OCI-LY7 (cell line): ENCODE results near the gene ROCK2. TPM values are rescaled to one million over a fixed set of nuclear protein-coding genes. Genes with fewer than 3 reads are reported as not detected.

ENCODE experiments used
- BruUV-seq: library from RNA; stranded (reverse); fragments of 400-500 nt; replicated peaks from 2 replicates; lab custom pipeline; 2021; lab: Mats Ljungman, UMichigan
- CTCF ChIA-PET: fragments of 300-600 bp; sonication (Branson Sonifier 250); formaldehyde crosslinking; loops from one replicate; lab custom pipeline; 2022; ENCODE audit warnings: antibody characterized with exemption; ENCODE audit not compliant: unreplicated experiment; lab: Charles Lee
- POLR2A ChIA-PET: fragments of 300-600 bp; sonication (Branson Sonifier 250); formaldehyde crosslinking; loops from one replicate; lab custom pipeline; 2022; ENCODE audit warnings: antibody characterized with exemption; lab: Charles Lee
- DNase-seq: peaks from one replicate; pipeline ENCODE4 v3.0.0-alpha.2; 2015; ENCODE audit warnings: low spot score
- H2AFZ ChIP-seq: fragments of 200-600 bp; sonication (generic), shearing (Covaris generic); 2 replicates; pipeline ENCODE4 v1.6.1; 2014; ENCODE audit warnings: mild to moderate bottlenecking, antibody characterized with exemption, low read length, moderate library complexity
- H3K27ac ChIP-seq: fragments of 200-600 bp; sonication (generic); 2 replicates; pipeline ENCODE4 v1.5.1; 2014; ENCODE audit warnings: mixed run types, low read depth, mild to moderate bottlenecking, moderate library complexity, low read length, inconsistent platforms; ENCODE audit not compliant: poor library complexity, severe bottlenecking
- H3K36me3 ChIP-seq: fragments of 200-600 bp; sonication (generic); 2 replicates; pipeline ENCODE4 v1.6.1; 2014; ENCODE audit warnings: mild to moderate bottlenecking, antibody characterized with exemption, low read length, moderate library complexity, mixed read lengths; ENCODE audit not compliant: insufficient read depth
- H3K4me1 ChIP-seq: fragments of 200-600 bp; sonication (generic); 2 replicates; pipeline ENCODE4 v1.5.1; 2014; ENCODE audit warnings: mild to moderate bottlenecking, low read length; ENCODE audit not compliant: insufficient read depth, poor library complexity, severe bottlenecking
- H3K4me2 ChIP-seq: fragments of 200-600 bp; sonication (generic); 2 replicates; pipeline ENCODE4 v1.6.1; 2014; ENCODE audit warnings: mild to moderate bottlenecking, low read length
- H3K4me3 ChIP-seq: fragments of 200-600 bp; sonication (generic); 2 replicates; pipeline ENCODE4 v1.5.1; 2014; ENCODE audit warnings: mild to moderate bottlenecking, low read depth, low read length; ENCODE audit not compliant: poor library complexity, severe bottlenecking
- H3K79me2 ChIP-seq: fragments of 200-600 bp; sonication (generic); 2 replicates; pipeline ENCODE4 v1.6.1; 2016; ENCODE audit warnings: low read depth, mild to moderate bottlenecking, low read length, moderate library complexity, mixed read lengths; ENCODE audit not compliant: insufficient read depth
- H3K9me2 ChIP-seq: fragments of 200-600 bp; sonication (generic); 2 replicates; pipeline ENCODE4 v1.6.1; 2016; ENCODE audit warnings: mild to moderate bottlenecking, low read length, mixed read lengths; ENCODE audit not compliant: insufficient read depth
- H3K9me3 ChIP-seq: fragments of 200-600 bp; sonication (generic); 2 replicates; pipeline ENCODE4 v1.6.1; 2014; ENCODE audit warnings: mild to moderate bottlenecking, mixed run types, low read length, mixed read lengths
- H4K20me1 ChIP-seq: fragments of 200-600 bp; sonication (generic); 2 replicates; pipeline ENCODE4 v1.6.1; 2014; ENCODE audit warnings: mild to moderate bottlenecking, antibody characterized with exemption, low read length, moderate library complexity, mixed read lengths; ENCODE audit not compliant: insufficient read depth
- EZH2phosphoT487 ChIP-seq: fragments of 200-600 bp; sonication (generic); IDR thresholded peaks from 2 replicates; pipeline ENCODE4 v1.6.1; 2018; ENCODE audit warnings: low read depth, borderline replicate concordance, mild to moderate bottlenecking, mixed run types, antibody characterized with exemption, low read length, moderate library complexity, mixed read lengths
- intact Hi-C: fragments of 100-400 bp; cut with micrococcal nuclease; formaldehyde crosslinking; loops from one replicate; pipeline ENCODE4 v1.10.0; 2022; ENCODE audit not compliant: unreplicated experiment
- total RNA-seq, 2 experiments: library from RNA; depleted of rRNA in 1 of 2; stranded (reverse); fragments of >200 nt in 1 of 2; shearing (Covaris generic) in 1 of 2; gene quantifications; 2 replicates each; pipeline ENCODE4 v1.2.3, GENCODE V29; 2014 to 2022
- TF ChIP-seq, protein P1 (sequence below): fragments of 200-600 bp; sonication (generic); conservative IDR thresholded peaks from 2 replicates; pipeline ENCODE4 v1.5.1; 2014; ENCODE audit warnings: mild to moderate bottlenecking, antibody characterized with exemption, low read length, moderate library complexity, mixed read lengths

The ROCK2 gene
- total RNA-seq, 2 experiments from 2014 or later, result 12.4 to 21.0 TPM

DNA sequence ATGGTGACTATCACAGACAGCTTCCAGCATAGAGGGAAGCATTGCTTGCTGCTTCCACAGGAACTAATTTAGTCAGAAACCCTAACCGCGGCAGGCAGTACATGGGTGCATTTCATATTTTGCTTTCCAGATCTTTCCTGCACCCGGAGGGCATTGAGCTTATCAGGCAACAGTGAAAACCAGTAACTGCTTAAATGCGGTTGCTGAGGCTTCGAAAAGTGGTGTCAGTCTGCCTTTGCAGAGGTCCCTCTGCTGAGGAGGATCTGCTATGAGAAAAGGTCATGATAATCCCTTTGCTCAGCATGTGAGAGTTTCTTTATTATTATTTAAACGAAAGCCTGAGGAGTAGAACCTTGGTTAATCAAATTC is 44.6 kb upstream of the ROCK2 start:
- intact Hi-C loops, result no loop called here
- H3K36me3 ChIP-seq, result no peaks in the 10 kb centered on the region
- DNase-seq, result no peak
- no peaks in the 10 kb centered on the region for H4K20me1 ChIP-seq
- ChIA-PET POLR2A (no interaction called here), CTCF (no interaction called here)
- H3K79me2 ChIP-seq, result no peaks in the 10 kb centered on the region
- no peaks in the 10 kb centered on the region for H3K9me2 ChIP-seq
- no peaks in the 10 kb centered on the region for H3K4me1 ChIP-seq
- no peaks in the 10 kb centered on the region for H3K9me3 ChIP-seq
- H3K4me2 ChIP-seq, result no peak overlapping the region
- H3K4me3 ChIP-seq, result no peak overlapping the region
- no peak for TF ChIP-seq EZH2phosphoT487
- TF ChIP-seq, protein P1, sequence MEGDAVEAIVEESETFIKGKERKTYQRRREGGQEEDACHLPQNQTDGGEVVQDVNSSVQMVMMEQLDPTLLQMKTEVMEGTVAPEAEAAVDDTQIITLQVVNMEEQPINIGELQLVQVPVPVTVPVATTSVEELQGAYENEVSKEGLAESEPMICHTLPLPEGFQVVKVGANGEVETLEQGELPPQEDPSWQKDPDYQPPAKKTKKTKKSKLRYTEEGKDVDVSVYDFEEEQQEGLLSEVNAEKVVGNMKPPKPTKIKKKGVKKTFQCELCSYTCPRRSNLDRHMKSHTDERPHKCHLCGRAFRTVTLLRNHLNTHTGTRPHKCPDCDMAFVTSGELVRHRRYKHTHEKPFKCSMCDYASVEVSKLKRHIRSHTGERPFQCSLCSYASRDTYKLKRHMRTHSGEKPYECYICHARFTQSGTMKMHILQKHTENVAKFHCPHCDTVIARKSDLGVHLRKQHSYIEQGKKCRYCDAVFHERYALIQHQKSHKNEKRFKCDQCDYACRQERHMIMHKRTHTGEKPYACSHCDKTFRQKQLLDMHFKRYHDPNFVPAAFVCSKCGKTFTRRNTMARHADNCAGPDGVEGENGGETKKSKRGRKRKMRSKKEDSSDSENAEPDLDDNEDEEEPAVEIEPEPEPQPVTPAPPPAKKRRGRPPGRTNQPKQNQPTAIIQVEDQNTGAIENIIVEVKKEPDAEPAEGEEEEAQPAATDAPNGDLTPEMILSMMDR, result no peak
- BruUV-seq, result no TSS peak
- H2AFZ ChIP-seq, result no peak overlapping the region
- H3K27ac ChIP-seq, result no peak overlapping the region

DNA sequence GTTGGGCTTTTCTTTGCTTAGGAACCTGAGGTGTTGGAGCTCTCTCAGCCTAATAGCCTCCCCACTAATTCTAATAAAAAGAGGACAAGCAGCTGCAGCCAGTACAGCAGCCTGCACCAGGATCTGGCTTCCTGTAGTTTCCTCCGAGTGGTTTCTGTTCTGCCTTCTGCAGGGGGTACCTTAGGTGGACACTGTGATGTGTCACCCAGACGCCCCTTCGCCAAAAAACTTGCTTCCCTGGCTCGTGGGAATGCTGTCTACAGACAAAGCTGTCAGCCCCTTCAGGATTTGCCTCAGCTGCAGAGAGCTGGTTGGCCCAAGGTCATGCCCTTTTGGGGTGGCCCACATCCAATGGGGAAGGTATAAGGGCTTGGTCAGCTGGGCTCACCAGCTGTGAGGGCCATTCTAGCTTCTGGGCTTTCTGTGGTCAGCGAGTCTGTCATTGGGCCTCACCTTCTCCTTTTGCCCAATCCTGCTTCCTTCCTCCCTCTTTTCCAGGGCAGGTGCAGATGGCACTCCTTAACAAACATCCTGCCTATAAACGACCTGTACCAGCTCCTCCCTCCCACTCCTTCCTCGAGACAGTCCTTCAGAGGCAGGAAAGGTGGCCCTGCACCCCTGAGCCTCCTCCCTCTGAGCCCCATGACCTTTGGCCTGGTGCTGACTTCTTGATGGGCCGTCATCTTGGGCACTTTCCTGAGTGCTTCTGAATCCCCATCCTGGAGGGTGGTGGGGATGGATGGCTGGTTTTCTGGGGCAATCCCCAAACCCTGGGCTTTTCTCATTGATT is 44.0 kb upstream of the ROCK2 start:
- no peaks in the 10 kb centered on the region for H3K4me1 ChIP-seq
- ChIA-PET POLR2A (interaction anchor here (0.6 to 1.0 kb wide), 3 partner anchors 11 to 1446 kb away, joined by 3 to 4 read pairs (median 3); no protein-coding TSS in a partner anchor), CTCF (no interaction called here)
- TF ChIP-seq EZH2phosphoT487, result no peak
- TF ChIP-seq, protein P1, result no peak
- no peaks in the 10 kb centered on the region for H3K9me3 ChIP-seq
- DNase-seq, result no peak
- H3K4me3 ChIP-seq, result no peak overlapping the region
- no peak overlapping the region for H2AFZ ChIP-seq
- H3K4me2 ChIP-seq, result no peak overlapping the region
- BruUV-seq, result no TSS peak
- H4K20me1 ChIP-seq, result no peaks in the 10 kb centered on the region
- no peak overlapping the region for H3K27ac ChIP-seq
- intact Hi-C loops, result no loop called here
- no peaks in the 10 kb centered on the region for H3K79me2 ChIP-seq
- no peaks in the 10 kb centered on the region for H3K9me2 ChIP-seq
- no peaks in the 10 kb centered on the region for H3K36me3 ChIP-seq

DNA sequence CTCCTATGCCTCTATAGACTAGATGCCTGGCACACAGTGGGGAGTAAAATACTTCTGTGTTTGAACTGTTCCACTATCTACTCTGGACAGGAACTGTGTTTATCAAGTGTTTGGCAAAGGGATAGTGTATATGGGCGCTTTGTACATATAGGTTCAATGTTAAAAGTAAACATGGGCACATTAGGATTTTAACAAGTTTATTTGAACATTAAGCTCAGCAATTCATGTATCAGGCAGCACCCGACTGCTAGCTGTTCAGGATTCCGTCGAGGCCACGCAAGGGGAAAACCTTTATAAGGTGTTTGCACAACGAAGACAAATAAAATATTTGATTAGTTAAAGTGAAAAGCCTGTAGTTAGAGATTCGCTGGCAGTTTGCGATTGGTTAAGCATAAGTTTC is 43.4 kb upstream of the ROCK2 start:
- ChIA-PET CTCF (interaction anchor here (0.5 kb wide), 1 partner anchor 255 kb away, joined by 3 read pairs; a partner anchor contains a TSS), POLR2A (interaction anchor here (0.7 to 1.0 kb wide), 2 partner anchors 11 to 14 kb away, joined by 3 read pairs; no protein-coding TSS in a partner anchor)
- no peaks in the 10 kb centered on the region for H3K9me3 ChIP-seq
- H3K79me2 ChIP-seq, result no peaks in the 10 kb centered on the region
- H3K4me2 ChIP-seq, result no peak overlapping the region
- no peaks in the 10 kb centered on the region for H3K4me1 ChIP-seq
- no peaks in the 10 kb centered on the region for H3K9me2 ChIP-seq
- H3K4me3 ChIP-seq, result no peak overlapping the region
- H2AFZ ChIP-seq, result no peak overlapping the region
- no peak overlapping the region for H3K27ac ChIP-seq
- no peak for DNase-seq
- BruUV-seq, result no TSS peak
- TF ChIP-seq, protein P1, result no peak
- no peaks in the 10 kb centered on the region for H3K36me3 ChIP-seq
- H4K20me1 ChIP-seq, result no peaks in the 10 kb centered on the region
- intact Hi-C loops, result no loop called here
